IMR-90 (cell line): ENCODE data around the gene OTUD7B. TPM values are rescaled to one million over a fixed set of nuclear protein-coding genes. Genes with fewer than 3 reads are reported as not detected.

ENCODE experiments used
- ATAC-seq: fragments of 200-7000 bp; cut with Tn5 transposase; 2 replicates; pipeline ENCODE4 v1.9.1; 2020; ENCODE audit warnings: low read depth, mild to moderate bottlenecking, moderate library complexity
- BruUV-seq: library from RNA; stranded (reverse); fragments of 400-500 nt; replicated peaks from 2 replicates; lab custom pipeline; 2021; lab: Mats Ljungman, UMichigan
- CTCF ChIA-PET: fragments of 300-600 bp; formaldehyde crosslinking; extraction: SDS; loops from one replicate; lab custom pipeline; 2021; ENCODE audit warnings: antibody characterized with exemption; lab: Yijun Ruan, JAX
- POLR2A ChIA-PET: fragments of 300-600 bp; sonication (Branson Sonifier 250); formaldehyde crosslinking; loops from one replicate; lab custom pipeline; 2022; ENCODE audit warnings: antibody characterized with exemption; ENCODE audit not compliant: unreplicated experiment; lab: Charles Lee
- DNase-seq: peaks from one replicate; pipeline ENCODE4 v3.0.0; 2013
- H2AFZ ChIP-seq: replicated peaks from 2 replicates; pipeline ENCODE3; 2013; ENCODE audit warnings: low read length, mild to moderate bottlenecking; ENCODE audit not compliant: poor library complexity
- H2AK5ac ChIP-seq: 2 replicates; pipeline ENCODE4 v1.6.1; 2013; ENCODE audit warnings: low read depth, low read length, inconsistent platforms
- H2AK9ac ChIP-seq: replicated peaks from 2 replicates; pipeline ENCODE3; 2013; ENCODE audit warnings: mild to moderate bottlenecking, low read depth, low read length, moderate library complexity; ENCODE audit not compliant: poor library complexity
- H2BK120ac ChIP-seq: 2 replicates; pipeline ENCODE4 v1.6.1; 2013; ENCODE audit warnings: low read depth, low read length, inconsistent platforms
- H2BK15ac ChIP-seq: 3 replicates; pipeline ENCODE4 v1.6.1; 2013; ENCODE audit warnings: low read depth, low read length, inconsistent platforms
- H2BK20ac ChIP-seq: 2 replicates; pipeline ENCODE4 v1.6.1; 2013; ENCODE audit warnings: low read depth, mild to moderate bottlenecking, inconsistent platforms, low read length, moderate library complexity
- H2BK5ac ChIP-seq: 2 replicates; pipeline ENCODE4 v1.6.1; 2013; ENCODE audit warnings: mild to moderate bottlenecking, low read depth, low read length, inconsistent platforms; ENCODE audit not compliant: poor library complexity, severe bottlenecking
- H3K14ac ChIP-seq: replicated peaks from 2 replicates; pipeline ENCODE4 v1.6.1; 2013; ENCODE audit warnings: low read depth, low read length, inconsistent platforms
- H3K18ac ChIP-seq: 2 replicates; pipeline ENCODE4 v1.6.1; 2013; ENCODE audit warnings: low read depth, low read length, control low read depth
- H3K23ac ChIP-seq: 2 replicates; pipeline ENCODE4 v1.6.1; 2013; ENCODE audit warnings: low read depth, low read length, inconsistent platforms
- H3K27ac ChIP-seq: 2 replicates; pipeline ENCODE4 v1.5.1; 2013; ENCODE audit warnings: mild to moderate bottlenecking, control low read depth, low read length; ENCODE audit not compliant: insufficient read depth
- H3K27me3 ChIP-seq: 2 replicates; pipeline ENCODE4 v1.6.1; 2013; ENCODE audit warnings: low read length; ENCODE audit not compliant: control insufficient read depth, insufficient read depth
- H3K36me3 ChIP-seq: 2 replicates; pipeline ENCODE4 v1.6.1; 2013; ENCODE audit warnings: low read length, mixed read lengths; ENCODE audit not compliant: control insufficient read depth, insufficient read depth
- H3K4ac ChIP-seq: 2 replicates; pipeline ENCODE4 v1.6.1; 2013; ENCODE audit warnings: low read depth, low read length, inconsistent platforms
- H3K4me1 ChIP-seq: 2 replicates; pipeline ENCODE4 v1.6.1; 2013; ENCODE audit warnings: low read length, mixed read lengths; ENCODE audit not compliant: control insufficient read depth, insufficient read depth
- H3K4me2 ChIP-seq: 2 replicates; pipeline ENCODE4 v1.6.1; 2013; ENCODE audit warnings: low read depth, mild to moderate bottlenecking, control low read depth, low read length, moderate library complexity
- H3K4me3 ChIP-seq: 2 replicates; pipeline ENCODE4 v1.5.1; 2013; ENCODE audit warnings: low read depth, mild to moderate bottlenecking, control low read depth, low read length, moderate library complexity; ENCODE audit not compliant: insufficient read depth
- H3K56ac ChIP-seq: 2 replicates; pipeline ENCODE4 v1.6.1; 2013; ENCODE audit warnings: low read length, inconsistent platforms; ENCODE audit not compliant: insufficient read depth; ENCODE audit errors: extremely low read depth
- H3K79me1 ChIP-seq, 2 experiments: 2 replicates each; pipeline ENCODE4 v1.6.1; 2013; ENCODE audit warnings: low read length in 2 of 2, inconsistent platforms in 1 of 2, low read depth in 1 of 2
- H3K9ac ChIP-seq: 2 replicates; pipeline ENCODE4 v1.6.1; 2013; ENCODE audit warnings: low read depth, low read length, control low read depth
- H3K9me1 ChIP-seq: 2 replicates; pipeline ENCODE4 v1.6.1; 2013; ENCODE audit warnings: low read length, inconsistent platforms; ENCODE audit not compliant: insufficient read depth
- H3K9me3 ChIP-seq: 2 replicates; pipeline ENCODE4 v1.6.1; 2013; ENCODE audit warnings: low read length; ENCODE audit not compliant: control insufficient read depth, insufficient read depth
- H4K20me1 ChIP-seq: 2 replicates; pipeline ENCODE4 v1.6.1; 2013; ENCODE audit warnings: low read length, inconsistent platforms; ENCODE audit not compliant: insufficient read depth
- H4K5ac ChIP-seq: 2 replicates; pipeline ENCODE4 v1.6.1; 2013; ENCODE audit warnings: mild to moderate bottlenecking, low read depth, low read length, control low read depth
- H4K8ac ChIP-seq, 2 experiments: 2 replicates each; pipeline ENCODE4 v1.6.1; 2013; ENCODE audit warnings: low read depth in 2 of 2, low read length in 2 of 2, control low read depth in 1 of 2, inconsistent platforms in 1 of 2
- H4K91ac ChIP-seq: 2 replicates; pipeline ENCODE4 v1.6.1; 2013; ENCODE audit warnings: low read depth, low read length, inconsistent platforms; ENCODE audit not compliant: insufficient read depth
- BHLHE40 ChIP-seq: fragments of 150-350 bp; IDR thresholded peaks from 2 replicates; pipeline ENCODE4 v1.6.1; 2016; ENCODE audit warnings: mild to moderate bottlenecking, low read depth, low read length
- CEBPB ChIP-seq: IDR thresholded peaks from 2 replicates; pipeline ENCODE4 v1.6.1; 2012; ENCODE audit warnings: low read depth, low read length, improper control_type of control experiment
- MAFK ChIP-seq: IDR thresholded peaks from 2 replicates; pipeline ENCODE4 v1.6.1; 2012; ENCODE audit warnings: low read depth, low read length, improper control_type of control experiment
- MAZ ChIP-seq: IDR thresholded peaks from 2 replicates; pipeline ENCODE4 v1.6.1; 2012; ENCODE audit warnings: low read depth, mild to moderate bottlenecking, low read length, improper control_type of control experiment, moderate library complexity, borderline replicate concordance
- WGBS, 2 experiments: methylation state at CpG; one replicate each; pipeline versions ENCODE4 v1.1.5 to v1.1.7; 2013; ENCODE audit warnings: missing lambda C conversion rate in 2 of 2; ENCODE audit not compliant: insufficient read length in 1 of 2; ENCODE audit errors: extremely low coverage in 2 of 2; 5-methylcytosine and 5-hydroxymethylcytosine counted together
- dilution Hi-C: fragments of 300-500 bp; cut with HindIII; formaldehyde crosslinking; loops from one replicate; pipeline ENCODE4 v1.14.3; 2018; ENCODE audit warnings: low sequenced_read_pairs; ENCODE audit not compliant: unreplicated experiment
- in situ Hi-C: fragments of 300-500 bp; cut with MboI; formaldehyde crosslinking; loops from 3 replicates; pipeline ENCODE4 v1.14.3; 2019; ENCODE audit warnings: low sequenced_read_pairs, inconsistent platforms, mixed read lengths
- intact Hi-C: fragments of 100-400 bp; cut with micrococcal nuclease; formaldehyde crosslinking; loops from 2 replicates; pipeline ENCODE4 v1.10.0; 2022
- polyA plus RNA-seq, 3 experiments: library from polyadenylated mRNA; depleted of rRNA; stranded (reverse); fragments of >200 nt; gene quantifications; 2 replicates each; pipeline ENCODE4 v1.2.3, GENCODE V29; 2012; ENCODE audit warnings: low replicate concordance in 1 of 3
- total RNA-seq: library from RNA; depleted of rRNA; stranded (reverse); fragments of >200 nt; gene quantifications from 2 replicates; pipeline ENCODE4 v1.2.3, GENCODE V29; 2012

OTUD7B gene
- total and polyA plus RNA-seq, 2 of the 4 experiments (the other 2 are of a cell fraction), result 7.5 to 18.6 TPM

DNA sequence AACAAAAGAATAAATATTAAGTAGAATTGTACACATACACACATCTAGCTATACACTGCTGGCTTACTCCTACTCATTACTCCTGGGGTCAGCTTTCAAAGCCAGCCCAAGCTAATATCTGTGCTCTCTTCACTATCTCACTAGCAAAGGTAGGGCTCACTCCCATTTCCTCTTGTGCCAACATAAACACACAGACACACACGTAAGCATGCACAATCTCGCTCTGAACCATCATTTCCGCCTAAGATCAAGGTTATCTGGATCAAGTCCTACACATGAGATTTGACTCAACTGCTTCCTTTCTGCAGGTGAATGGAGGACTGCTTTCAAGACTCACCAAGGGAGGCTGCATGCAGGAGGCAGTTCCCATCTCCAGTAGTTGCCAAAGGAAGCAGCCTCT is 45.1 kb downstream of the OTUD7B start:
- no peaks in the 10 kb centered on the region for H3K9me3 ChIP-seq
- no peak overlapping the region for H3K56ac ChIP-seq
- no peak overlapping the region for H2BK5ac ChIP-seq
- DNase-seq, result no peak
- H3K14ac ChIP-seq, result no peak overlapping the region
- H2BK15ac ChIP-seq, result no peak overlapping the region
- no peak overlapping the region for H3K27ac ChIP-seq
- H3K36me3 ChIP-seq, result peaks cover 27% of the 10 kb centered on the region
- H2AFZ ChIP-seq, result no peak overlapping the region
- in situ Hi-C loops, result no loop called here
- peaks cover 12 to 33% of the 10 kb centered on the region in 2 experiments; a peak in 3 of 4 replicates for H3K79me1 ChIP-seq
- no peak overlapping the region for H4K5ac ChIP-seq
- no CpG with 5 or more reads among the region's 3 CpGs for WGBS, 2 experiments
- H3K9ac ChIP-seq, result no peak overlapping the region
- ChIA-PET CTCF (interaction anchor here (1.0 to 1.1 kb wide), 2 partner anchors 18 to 222 kb away, joined by 3 read pairs; no protein-coding TSS in a partner anchor), POLR2A (no interaction called here)
- ATAC-seq, result no peak
- H3K18ac ChIP-seq, result no peak overlapping the region
- H3K4me3 ChIP-seq, result no peak overlapping the region
- no peaks in the 10 kb centered on the region for H3K27me3 ChIP-seq
- no peaks in the 10 kb centered on the region; the same call in 1 of the 2 replicates for H4K20me1 ChIP-seq
- no peak overlapping the region for H2AK9ac ChIP-seq
- TF ChIP-seq BHLHE40, result no peak
- TF ChIP-seq MAZ, result no peak
- no peak for TF ChIP-seq CEBPB
- no peak for TF ChIP-seq MAFK
- no peak overlapping the region for H3K23ac ChIP-seq
- no peak overlapping the region for H3K4ac ChIP-seq
- H3K4me1 ChIP-seq, result peaks cover 5% of the 10 kb centered on the region
- peaks cover 7% of the 10 kb centered on the region for H3K9me1 ChIP-seq
- no peak overlapping the region for H2BK120ac ChIP-seq
- H4K91ac ChIP-seq, result no peak overlapping the region
- H2AK5ac ChIP-seq, result no peak overlapping the region
- H3K4me2 ChIP-seq, result no peak overlapping the region
- no peak overlapping the region for H4K8ac ChIP-seq
- no TSS peak for BruUV-seq
- dilution Hi-C loops, result no loop called here
- no peak overlapping the region for H2BK20ac ChIP-seq
- intact Hi-C loops, result no loop called here
